ENCODE results near the gene LSM10. TPM values are rescaled to one million over a fixed set of nuclear protein-coding genes. Genes with fewer than 3 reads are reported as not detected.

LSM10 gene
- total and polyA plus RNA-seq, 9 of the 15 experiments (the other 6 are each of a cell fraction or from before 2014, with no cell fraction given): 13.2 to 146 (median 68.9) TPM

GRCh38 chr1:36400825-36401601, 3.3 kb upstream of the LSM10 start (continued):
- TF ChIP-seq MLLT1 (IDR thresholded peaks at IDR 0.05) (no peak), SIRT6 (IDR thresholded peaks at IDR 0.05; ENCODE audit: low read depth, low read length) (no peak), NFE2 (IDR thresholded peaks at IDR 0.05; ENCODE audit: low read depth) (no peak), STAT5A (IDR thresholded peaks at IDR 0.05; ENCODE audit: borderline replicate concordance, low read length) (no peak), ELF1 (tag; IDR thresholded peaks at IDR 0.05) (peak; percentile 91), ZHX1 (conservative IDR thresholded peaks at IDR 0.05; ENCODE audit: low read length) (no peak), MYBL2 (IDR thresholded peaks at IDR 0.05; ENCODE audit: low read depth) (no peak), MYBL2 (CRISPR knock-in tag; IDR thresholded peaks at IDR 0.05; ENCODE audit: borderline replicate concordance) (no peak), ZNF766 (CRISPR knock-in tag; conservative IDR thresholded peaks at IDR 0.05) (no peak), PHF8 (IDR thresholded peaks at IDR 0.05; ENCODE audit: borderline replicate concordance, low read length) (peak; percentile 56), ETS1 (conservative IDR thresholded peaks at IDR 0.05; ENCODE audit: control insufficient read depth, low read depth, low read length) (0 out of 2 replicates have a peak, but pooled peaks have one; percentile 51), KAT2B (IDR thresholded peaks at IDR 0.05; ENCODE audit: low read depth, low read length) (no peak), HINFP (tag; conservative IDR thresholded peaks at IDR 0.05; ENCODE audit: low read depth) (no peak), SRSF1 (IDR thresholded peaks at IDR 0.05; ENCODE audit: low read depth, low read length) (no peak), ZNF408 (CRISPR knock-in tag; IDR thresholded peaks at IDR 0.05; ENCODE audit: low read depth) (no peak), HBP1 (CRISPR knock-in tag; IDR thresholded peaks at IDR 0.05) (no peak), PHB2 (IDR thresholded peaks at IDR 0.05; ENCODE audit: low read depth) (no peak), RFX1 (IDR thresholded peaks at IDR 0.05) (no peak), CBFB (CRISPR knock-in tag; IDR thresholded peaks at IDR 0.05) (no peak)

All from K562 (cell line).